ENCODE measurements around the gene SEMA3F.
A peak's percentile ranks its signal among the peaks of the same experiment; 100 is the strongest.

The SEMA3F gene

DNA sequence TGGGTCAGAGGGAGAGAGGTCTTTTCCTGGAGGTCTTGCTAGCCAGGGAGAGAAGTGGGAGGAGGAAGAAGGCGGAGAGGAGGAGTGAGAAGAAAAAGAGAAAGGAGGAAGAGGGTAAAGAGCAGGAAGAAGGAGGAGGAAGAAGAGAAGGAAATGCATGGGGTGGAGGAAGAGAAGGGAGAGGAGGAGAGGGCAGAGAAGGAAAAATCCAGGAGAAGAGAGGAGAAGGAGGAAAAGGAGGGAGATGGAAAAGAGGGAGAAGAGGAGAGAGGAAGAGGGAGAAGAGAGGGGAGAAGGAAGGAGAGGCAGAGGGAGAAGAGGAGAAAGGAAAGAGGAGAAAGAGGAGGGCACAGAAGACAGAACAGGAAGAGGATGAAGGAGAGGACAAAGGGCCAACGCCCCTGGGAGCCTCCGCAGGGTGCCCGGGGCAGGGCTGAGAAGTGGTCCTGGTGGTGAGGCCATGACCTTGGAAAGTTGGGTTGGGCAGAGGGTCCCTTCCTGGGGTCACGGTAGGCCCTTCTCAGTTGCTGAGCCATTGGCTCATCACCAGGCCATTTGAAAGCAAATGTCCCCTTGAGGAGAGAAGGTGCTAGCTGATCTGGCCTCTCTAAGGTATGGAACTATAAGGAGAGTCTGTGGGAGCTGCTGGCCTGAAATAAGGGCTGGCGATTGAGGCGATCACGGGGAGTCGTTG, 1.2 kb upstream of the SEMA3F start:
- Histone ChIP-seq H3K27me3 (replicated peaks in 2 of 5; ENCODE audit: control insufficient read depth in 4 of 5, insufficient read depth in 5 of 5, low read length in 4 of 5) (peaks cover 0 to 45% (median 24%) of the 10 kb centered on the region in 5 experiments), H3K4me3 (ENCODE audit: control insufficient read depth in 1 of 7, extremely low read depth in 1 of 7, insufficient read depth in 4 of 7, low read depth in 2 of 7, low read length in 6 of 7) (peak overlapping the region in 6 of 7 experiments; percentile 50 to 76 (median 59)), H3K4me1 (ENCODE audit: control extremely low read depth in 1 of 4, control insufficient read depth in 4 of 4, insufficient read depth in 4 of 4, low read length in 3 of 4) (peaks cover 0 to 29% (median 22%) of the 10 kb centered on the region in 4 experiments), H3K9me3 (ENCODE audit: control extremely low read depth in 1 of 5, control insufficient read depth in 4 of 5, insufficient read depth in 2 of 5, low read depth in 1 of 5, low read length in 4 of 5) (no peaks in the 10 kb centered on the region), H3K36me3 (ENCODE audit: control insufficient read depth in 4 of 4, insufficient read depth in 4 of 4, low read length in 3 of 4) (no peaks in the 10 kb centered on the region), H3K27ac (ENCODE audit: insufficient read depth in 1 of 2, low read depth in 1 of 2, low read length in 2 of 2, poor library complexity in 1 of 2, severe bottlenecking in 2 of 2) (no peak overlapping the region)
- no peak for DNase-seq
- WGBS (ENCODE audit: insufficient coverage): 45% methylated on average over 9 of the region's 9 CpGs
- ChIA-PET CTCF (interaction anchor here (0.6 to 4.8 kb wide), 16 partner anchors 9 to 166 kb away, joined by 3 to 32 read pairs (median 4); no protein-coding TSS in a partner anchor), POLR2A (interaction anchor here (0.9 kb wide), 2 partner anchors 24 to 34 kb away, joined by 3 read pairs; no protein-coding TSS in a partner anchor)

DNA sequence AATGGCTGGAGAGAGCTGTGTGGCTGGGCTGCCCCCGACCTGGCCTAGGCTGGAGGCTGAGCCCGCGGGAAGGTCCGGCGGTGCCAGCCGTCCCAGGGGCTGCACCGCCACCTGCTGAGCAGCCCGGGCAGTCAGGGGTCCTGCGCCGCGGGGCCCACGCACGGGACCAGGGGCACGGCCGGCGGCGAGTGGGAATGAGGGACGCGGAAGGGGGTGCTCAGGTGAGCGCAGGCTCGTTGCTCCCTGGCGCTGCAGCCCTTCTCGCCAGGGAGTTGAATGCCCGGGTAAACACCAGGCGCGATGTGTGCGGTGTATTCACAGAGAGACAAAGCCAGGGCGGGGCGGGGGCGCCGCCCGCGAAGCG, 666 bp upstream of the SEMA3F start:
- Histone ChIP-seq H3K9me3 (ENCODE audit: control extremely low read depth in 1 of 5, control insufficient read depth in 4 of 5, insufficient read depth in 2 of 5, low read depth in 1 of 5, low read length in 4 of 5) (no peaks in the 10 kb centered on the region), H3K27me3 (replicated peaks in 2 of 5; ENCODE audit: control insufficient read depth in 4 of 5, insufficient read depth in 5 of 5, low read length in 4 of 5) (peaks cover 0 to 45% (median 24%) of the 10 kb centered on the region in 5 experiments), H3K4me3 (ENCODE audit: control insufficient read depth in 1 of 7, extremely low read depth in 1 of 7, insufficient read depth in 4 of 7, low read depth in 2 of 7, low read length in 6 of 7) (peak overlapping the region; percentile 24 to 76 (median 59)), H3K27ac (ENCODE audit: insufficient read depth in 1 of 2, low read depth in 1 of 2, low read length in 2 of 2, poor library complexity in 1 of 2, severe bottlenecking in 2 of 2) (no peak overlapping the region), H3K4me1 (ENCODE audit: control extremely low read depth in 1 of 4, control insufficient read depth in 4 of 4, insufficient read depth in 4 of 4, low read length in 3 of 4) (peaks cover 0 to 29% (median 22%) of the 10 kb centered on the region in 4 experiments), H3K36me3 (ENCODE audit: control insufficient read depth in 4 of 4, insufficient read depth in 4 of 4, low read length in 3 of 4) (no peaks in the 10 kb centered on the region)
- ChIA-PET CTCF (interaction anchor here (0.6 to 4.8 kb wide), 11 partner anchors 9 to 166 kb away, joined by 3 to 32 read pairs (median 4); no protein-coding TSS in a partner anchor), POLR2A (no interaction called here)
- WGBS (ENCODE audit: insufficient coverage): 2% methylated on average over 14 of the region's 34 CpGs
- DNase-seq: no peak

DNA sequence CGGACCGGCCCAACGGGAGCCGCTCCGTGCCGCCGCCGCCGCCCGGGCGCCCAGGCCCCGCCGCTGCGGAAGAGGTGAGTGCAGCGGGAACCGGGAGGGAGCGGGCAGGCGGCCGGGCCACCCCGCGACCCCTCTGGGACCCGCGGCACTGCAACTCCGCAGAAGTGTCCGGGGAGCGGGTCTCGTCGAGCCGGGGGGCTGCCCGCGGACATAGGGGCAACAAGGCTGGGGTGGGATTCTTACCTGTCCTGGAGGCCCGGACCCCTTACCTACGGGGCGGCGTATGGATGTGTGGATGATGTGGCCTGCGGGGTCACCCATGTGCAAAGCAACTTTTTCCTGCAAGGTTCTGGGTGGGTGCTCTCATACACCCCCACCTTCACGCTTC, 361 bp downstream of the SEMA3F start:
- 6% methylated on average over 18 of the region's 37 CpGs for WGBS (ENCODE audit: insufficient coverage)
- ChIA-PET POLR2A (interaction anchor here (1.0 kb wide), 1 partner anchor 52 kb away, joined by 3 read pairs; no protein-coding TSS in a partner anchor), CTCF (interaction anchor here (0.8 to 1.8 kb wide), 7 partner anchors 17 to 65 kb away, joined by 3 to 9 read pairs (median 5); no protein-coding TSS in a partner anchor)
- peaks cover 0 to 29% (median 22%) of the 10 kb centered on the region in 4 experiments for H3K4me1 ChIP-seq (ENCODE audit: control extremely low read depth in 1 of 4, control insufficient read depth in 4 of 4, insufficient read depth in 4 of 4, low read length in 3 of 4)
- H3K27me3 ChIP-seq (replicated peaks in 2 of 5; ENCODE audit: control insufficient read depth in 4 of 5, insufficient read depth in 5 of 5, low read length in 4 of 5): peaks cover 0 to 45% (median 24%) of the 10 kb centered on the region in 5 experiments
- H3K9me3 ChIP-seq (ENCODE audit: control extremely low read depth in 1 of 5, control insufficient read depth in 4 of 5, insufficient read depth in 2 of 5, low read depth in 1 of 5, low read length in 4 of 5): no peaks in the 10 kb centered on the region
- peak overlapping the region in 5 of 7 experiments; percentile 8 to 76 (median 61) for H3K4me3 ChIP-seq (ENCODE audit: control insufficient read depth in 1 of 7, extremely low read depth in 1 of 7, insufficient read depth in 4 of 7, low read depth in 2 of 7, low read length in 6 of 7)
- H3K27ac ChIP-seq (ENCODE audit: insufficient read depth in 1 of 2, low read depth in 1 of 2, low read length in 2 of 2, poor library complexity in 1 of 2, severe bottlenecking in 2 of 2): no peak overlapping the region
- DNase-seq: no peak
- no peaks in the 10 kb centered on the region for H3K36me3 ChIP-seq (ENCODE audit: control insufficient read depth in 4 of 4, insufficient read depth in 4 of 4, low read length in 3 of 4)

DNA sequence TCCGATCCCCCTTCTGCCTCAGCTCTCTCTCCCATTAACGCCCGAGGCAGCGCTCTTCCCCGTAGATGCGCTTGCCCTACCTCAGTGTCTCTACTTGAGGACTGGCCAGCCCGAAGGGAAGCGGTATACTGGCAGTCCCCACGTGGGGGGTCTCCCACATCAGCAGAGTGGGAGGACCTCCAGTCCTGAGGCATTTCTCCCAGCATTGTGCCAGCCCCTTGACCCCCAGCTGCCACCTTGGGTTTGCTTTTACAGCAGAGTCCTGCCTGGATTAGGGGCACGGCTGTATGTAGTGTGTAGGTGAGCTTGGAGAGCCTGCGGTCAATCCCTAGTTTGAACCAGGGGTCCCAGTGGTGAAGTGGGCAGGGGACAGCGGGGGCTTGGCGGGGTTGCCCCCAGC, 767 bp downstream of the SEMA3F start:
- H3K4me3 ChIP-seq (ENCODE audit: control insufficient read depth in 1 of 7, extremely low read depth in 1 of 7, insufficient read depth in 4 of 7, low read depth in 2 of 7, low read length in 6 of 7): peak overlapping the region in 3 of 7 experiments; percentile 8 to 76 (median 67)
- WGBS (ENCODE audit: insufficient coverage): 37% methylated on average over 11 of the region's 13 CpGs
- DNase-seq: no peak

DNA sequence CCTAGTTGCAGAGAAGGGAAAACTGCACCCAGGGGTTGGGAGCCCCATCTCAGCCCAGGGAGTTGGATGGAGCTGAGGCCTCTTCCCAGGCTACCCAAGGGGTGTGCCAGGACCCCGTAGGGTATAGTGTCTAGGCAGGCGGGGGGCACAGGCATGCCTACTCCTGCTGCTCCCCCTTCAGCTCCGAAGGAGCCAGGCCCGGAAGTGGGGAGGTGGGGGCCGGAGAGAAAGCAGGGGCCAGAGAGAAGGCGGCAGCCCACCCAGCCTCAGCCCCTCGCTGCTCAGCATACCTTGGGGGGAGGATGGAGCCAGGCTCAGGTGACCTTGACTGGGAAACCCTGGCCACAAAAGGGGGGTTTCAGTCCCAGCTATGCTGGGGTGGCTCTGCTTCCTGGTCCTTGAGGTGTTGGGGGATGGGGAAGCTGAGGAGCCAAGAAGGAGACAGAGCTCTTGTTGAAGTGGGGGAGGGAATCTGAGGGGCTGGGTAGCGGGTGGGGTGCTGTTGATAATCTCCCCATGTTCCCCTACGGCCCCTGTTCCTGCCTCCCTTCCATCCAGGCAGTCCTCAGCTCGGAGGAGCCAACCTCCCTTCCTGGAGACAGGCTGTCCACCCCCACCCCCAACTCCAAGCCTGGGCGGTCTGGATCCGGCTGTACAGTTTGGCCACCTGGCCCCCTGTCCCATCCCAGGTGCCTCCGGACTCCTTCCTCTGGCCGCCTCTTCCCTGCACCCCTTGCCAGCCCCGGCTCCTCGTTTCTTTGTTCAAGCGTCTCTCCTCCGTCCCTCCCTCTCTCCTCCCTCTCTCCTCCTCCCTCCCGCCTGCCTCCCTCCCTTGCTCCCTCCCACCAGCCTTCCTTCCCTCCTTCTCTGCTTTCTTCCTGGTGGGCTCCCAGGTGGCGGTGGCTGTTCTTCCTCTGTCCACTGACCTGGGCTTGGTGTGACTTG, 1.7 kb downstream of the SEMA3F start:
- CTCF ChIA-PET: interaction anchor here (0.7 to 2.0 kb wide), 14 partner anchors 11 to 65 kb away, joined by 3 to 9 read pairs (median 4); no protein-coding TSS in a partner anchor
- no peak overlapping the region for H3K4me3 ChIP-seq (ENCODE audit: control insufficient read depth in 1 of 7, extremely low read depth in 1 of 7, insufficient read depth in 4 of 7, low read depth in 2 of 7, low read length in 6 of 7)
- H3K27me3 ChIP-seq (replicated peaks in 2 of 5; ENCODE audit: control insufficient read depth in 4 of 5, insufficient read depth in 5 of 5, low read length in 4 of 5): peaks cover 0 to 45% (median 24%) of the 10 kb centered on the region in 5 experiments
- POLR2A ChIA-PET: no interaction called here
- 41% methylated on average over 8 of the region's 20 CpGs for WGBS (ENCODE audit: insufficient coverage)
- no peaks in the 10 kb centered on the region for H3K36me3 ChIP-seq (ENCODE audit: control insufficient read depth in 4 of 4, insufficient read depth in 4 of 4, low read length in 3 of 4)
- H3K27ac ChIP-seq (ENCODE audit: insufficient read depth in 1 of 2, low read depth in 1 of 2, low read length in 2 of 2, poor library complexity in 1 of 2, severe bottlenecking in 2 of 2): no peak overlapping the region
- H3K9me3 ChIP-seq (ENCODE audit: control extremely low read depth in 1 of 5, control insufficient read depth in 4 of 5, insufficient read depth in 2 of 5, low read depth in 1 of 5, low read length in 4 of 5): no peaks in the 10 kb centered on the region
- DNase-seq: no peak
- H3K4me1 ChIP-seq (ENCODE audit: control extremely low read depth in 1 of 4, control insufficient read depth in 4 of 4, insufficient read depth in 4 of 4, low read length in 3 of 4): peaks cover 0 to 29% (median 22%) of the 10 kb centered on the region in 4 experiments

More for the DNA sequence above, 767 bp downstream of the SEMA3F start:
- H3K9me3 ChIP-seq (ENCODE audit: control extremely low read depth in 1 of 5, control insufficient read depth in 4 of 5, insufficient read depth in 2 of 5, low read depth in 1 of 5, low read length in 4 of 5): no peaks in the 10 kb centered on the region
- H3K27me3 ChIP-seq (replicated peaks in 2 of 5; ENCODE audit: control insufficient read depth in 4 of 5, insufficient read depth in 5 of 5, low read length in 4 of 5): peaks cover 0 to 45% (median 24%) of the 10 kb centered on the region in 5 experiments
- no peaks in the 10 kb centered on the region for H3K36me3 ChIP-seq (ENCODE audit: control insufficient read depth in 4 of 4, insufficient read depth in 4 of 4, low read length in 3 of 4)
- peaks cover 0 to 29% (median 22%) of the 10 kb centered on the region in 4 experiments for H3K4me1 ChIP-seq (ENCODE audit: control extremely low read depth in 1 of 4, control insufficient read depth in 4 of 4, insufficient read depth in 4 of 4, low read length in 3 of 4)
- CTCF ChIA-PET: interaction anchor here (0.7 to 1.8 kb wide), 11 partner anchors 12 to 66 kb away, joined by 3 to 9 read pairs (median 4); no protein-coding TSS in a partner anchor
- H3K27ac ChIP-seq (ENCODE audit: insufficient read depth in 1 of 2, low read depth in 1 of 2, low read length in 2 of 2, poor library complexity in 1 of 2, severe bottlenecking in 2 of 2): no peak overlapping the region
- POLR2A ChIA-PET: interaction anchor here (1.0 kb wide), 1 partner anchor 52 kb away, joined by 3 read pairs; no protein-coding TSS in a partner anchor

DNA sequence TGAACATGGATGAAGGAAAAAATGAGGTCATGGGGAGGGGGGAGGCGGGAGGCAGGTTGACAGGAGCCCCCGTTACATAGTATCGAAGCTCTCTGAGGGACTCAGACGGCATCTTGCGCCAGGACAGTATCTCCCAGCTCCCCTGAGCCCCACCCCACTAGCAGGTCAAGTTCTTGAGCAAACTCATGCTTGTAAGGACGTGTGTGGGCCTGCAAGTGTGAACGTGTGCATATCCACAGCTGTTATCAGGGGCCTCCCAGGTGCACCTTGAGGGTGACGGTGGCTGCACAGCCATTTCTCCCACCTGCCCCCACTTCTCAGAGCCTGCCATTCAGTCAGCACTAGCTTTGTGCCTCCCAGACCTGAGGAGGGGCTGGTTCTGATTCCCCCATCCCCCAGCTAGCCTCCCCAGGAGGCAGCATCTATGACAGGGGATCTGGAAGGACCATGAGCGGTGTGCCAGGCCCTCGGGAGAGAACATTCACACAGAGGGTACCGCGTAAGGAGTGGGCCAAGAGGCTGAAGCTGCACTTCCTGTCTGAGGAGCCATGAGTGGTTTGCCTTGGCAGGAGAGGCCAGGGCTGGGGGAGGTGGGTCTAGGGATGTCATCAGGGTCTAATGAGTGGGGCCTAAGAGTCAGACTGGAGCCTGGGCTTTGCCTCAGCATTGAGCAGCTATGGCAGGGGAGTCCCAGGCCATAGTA, 2.9 kb downstream of the SEMA3F start:
- no peaks in the 10 kb centered on the region for H3K9me3 ChIP-seq (ENCODE audit: control extremely low read depth in 1 of 5, control insufficient read depth in 4 of 5, insufficient read depth in 2 of 5, low read depth in 1 of 5, low read length in 4 of 5)
- no peak overlapping the region for H3K4me3 ChIP-seq (ENCODE audit: control insufficient read depth in 1 of 7, extremely low read depth in 1 of 7, insufficient read depth in 4 of 7, low read depth in 2 of 7, low read length in 6 of 7)
- WGBS (ENCODE audit: insufficient coverage): 84% methylated on average over 9 of the region's 12 CpGs
- ChIA-PET CTCF (interaction anchor here (0.7 to 2.0 kb wide), 8 partner anchors 8 to 100 kb away, joined by 3 to 7 read pairs (median 3); partner anchors contain the start of gene GNAT1), POLR2A (no interaction called here)
- peaks cover 0 to 44% (median 22%) of the 10 kb centered on the region in 5 experiments for H3K27me3 ChIP-seq (replicated peaks in 2 of 5; ENCODE audit: control insufficient read depth in 4 of 5, insufficient read depth in 5 of 5, low read length in 4 of 5)
- peak in 2 of 3 donors; percentile 35 to 48 for DNase-seq
- H3K36me3 ChIP-seq (ENCODE audit: control insufficient read depth in 4 of 4, insufficient read depth in 4 of 4, low read length in 3 of 4): no peaks in the 10 kb centered on the region
- H3K27ac ChIP-seq (ENCODE audit: insufficient read depth in 1 of 2, low read depth in 1 of 2, low read length in 2 of 2, poor library complexity in 1 of 2, severe bottlenecking in 2 of 2): no peak overlapping the region
- H3K4me1 ChIP-seq (ENCODE audit: control extremely low read depth in 1 of 4, control insufficient read depth in 4 of 4, insufficient read depth in 4 of 4, low read length in 3 of 4): peaks cover 0 to 29% (median 22%) of the 10 kb centered on the region in 4 experiments

Data from common myeloid progenitor, CD34-positive (primary cell).